ENCODE data around the gene TRPC4. TPM values are rescaled to one million over a fixed set of nuclear protein-coding genes. Genes with fewer than 3 reads are reported as not detected.

TRPC4 gene
- total and polyA plus RNA-seq, 2 donors (not counting 3 experiments of a cell fraction or from before 2014, with no cell fraction given) = 0.04 to 0.64 TPM

- Histone ChIP-seq H3K27me3 (ENCODE audit: control insufficient read depth in 2 of 2, insufficient read depth in 2 of 2, low read length in 2 of 2) (no peaks in the 10 kb centered on the region), H3K4me2 (ENCODE audit: insufficient read depth, low read length) (peak overlapping the region; percentile 69), H3K79me2 (ENCODE audit: control insufficient read depth, insufficient read depth, low read length) (no peaks in the 10 kb centered on the region), H3K9me1 (replicated peaks; ENCODE audit: control insufficient read depth, extremely low read depth, insufficient read depth, low read length) (no peaks in the 10 kb centered on the region), H4K20me1 (replicated peaks; ENCODE audit: control insufficient read depth, extremely low read depth, insufficient read depth, low read length) (no peaks in the 10 kb centered on the region), H3K36me3 (ENCODE audit: control insufficient read depth in 2 of 2, extremely low read depth in 1 of 2, insufficient read depth in 2 of 2, low read length in 2 of 2) (no peaks in the 10 kb centered on the region), H3K4me1 (ENCODE audit: control insufficient read depth, extremely low read depth, insufficient read depth, low read length) (peaks cover 23% of the 10 kb centered on the region), H3K4me3 (replicated peaks in 1 of 3; ENCODE audit: insufficient read depth in 1 of 3, low read depth in 1 of 3, low read length in 3 of 3) (no peak overlapping the region), H2AFZ (ENCODE audit: low read depth, low read length) (no peak overlapping the region), H3K9ac (replicated peaks; ENCODE audit: extremely low read depth, insufficient read depth, low read length) (peak overlapping the region; percentile 24), H3K27ac (ENCODE audit: insufficient read depth, low read depth, low read length) (peak overlapping the region; percentile 42), H3K9me3 (replicated peaks; ENCODE audit: control insufficient read depth, insufficient read depth, low read length) (no peaks in the 10 kb centered on the region)
- POLR2A ChIA-PET = no interaction called here
- intact Hi-C loops (cut with micrococcal nuclease) = no loop called here
- dilution Hi-C loops (cut with MboI; ENCODE audit: extremely low pct_ligation_motif_present, low sequenced_read_pairs) = no loop called here
- FAIRE-seq (no peak), DNase-seq (ENCODE audit: low read depth, low spot score) (peak; percentile 59)
- BruUV-seq (replicated peaks) = no TSS peak
- CTCF ChIA-PET = interaction anchor here (1.2 kb wide), 1 partner anchor 9 kb away, joined by 3 read pairs; no protein-coding TSS in a partner anchor
- TF ChIP-seq JUN (IDR thresholded peaks at IDR 0.05; ENCODE audit: borderline replicate concordance, insufficient read depth, insufficient read length, low read depth) = peak; percentile 54
- TF ChIP-seq FOS (IDR thresholded peaks at IDR 0.05; ENCODE audit: borderline replicate concordance, insufficient read depth, low read length) = peak; percentile 90
- TF ChIP-seq POLR2AphosphoS5 (IDR thresholded peaks at IDR 0.05; ENCODE audit: insufficient read depth, low read depth, low read length) = no peak
Measured at GRCh38 chr13:37709318-37709717, 160.3 kb downstream of the TRPC4 start.

- dilution Hi-C loops (cut with MboI; ENCODE audit: extremely low pct_ligation_motif_present, low sequenced_read_pairs) = no loop called here
- Histone ChIP-seq H3K36me3 (ENCODE audit: control insufficient read depth in 2 of 2, extremely low read depth in 1 of 2, insufficient read depth in 2 of 2, low read length in 2 of 2) (no peaks in the 10 kb centered on the region), H3K27ac (ENCODE audit: insufficient read depth, low read depth, low read length) (no peak overlapping the region), H4K20me1 (replicated peaks; ENCODE audit: control insufficient read depth, extremely low read depth, insufficient read depth, low read length) (no peaks in the 10 kb centered on the region), H2AFZ (ENCODE audit: low read depth, low read length) (peak overlapping the region; percentile 6), H3K9me3 (replicated peaks; ENCODE audit: control insufficient read depth, insufficient read depth, low read length) (no peaks in the 10 kb centered on the region), H3K4me1 (ENCODE audit: control insufficient read depth, extremely low read depth, insufficient read depth, low read length) (peaks cover 23% of the 10 kb centered on the region), H3K4me2 (ENCODE audit: insufficient read depth, low read length) (no peak overlapping the region), H3K79me2 (ENCODE audit: control insufficient read depth, insufficient read depth, low read length) (no peaks in the 10 kb centered on the region), H3K9me1 (replicated peaks; ENCODE audit: control insufficient read depth, extremely low read depth, insufficient read depth, low read length) (no peaks in the 10 kb centered on the region), H3K4me3 (replicated peaks in 1 of 3; ENCODE audit: insufficient read depth in 1 of 3, low read depth in 1 of 3, low read length in 3 of 3) (no peak overlapping the region), H3K9ac (replicated peaks; ENCODE audit: extremely low read depth, insufficient read depth, low read length) (no peak overlapping the region), H3K27me3 (ENCODE audit: control insufficient read depth in 2 of 2, insufficient read depth in 2 of 2, low read length in 2 of 2) (no peaks in the 10 kb centered on the region)
- TF ChIP-seq CTCF (IDR thresholded peaks at IDR 0.05; ENCODE audit: extremely low read depth in 1 of 2, insufficient read depth in 1 of 2, low read depth in 1 of 2, low read length in 2 of 2) (no peak), EZH2 (IDR thresholded peaks at IDR 0.05; ENCODE audit: borderline replicate concordance, low read depth, low read length, severe bottlenecking) (no peak), MAX (IDR thresholded peaks at IDR 0.05; ENCODE audit: insufficient read depth, insufficient read length) (no peak), JUN (IDR thresholded peaks at IDR 0.05; ENCODE audit: borderline replicate concordance, insufficient read depth, insufficient read length, low read depth) (no peak), MYC (IDR thresholded peaks at IDR 0.05; ENCODE audit: low read depth, low read length) (no peak), POLR2AphosphoS5 (IDR thresholded peaks at IDR 0.05; ENCODE audit: insufficient read depth, low read depth, low read length) (no peak), GATA2 (IDR thresholded peaks at IDR 0.05; ENCODE audit: insufficient read depth, insufficient read length, low read depth, low read length) (no peak), POLR2A (IDR thresholded peaks at IDR 0.05; ENCODE audit: low read depth, low read length) (no peak), FOS (IDR thresholded peaks at IDR 0.05; ENCODE audit: borderline replicate concordance, insufficient read depth, low read length) (no peak)
- DNase-seq (ENCODE audit: low read depth, low spot score) = no peak
- CTCF ChIA-PET = no interaction called here
- POLR2A ChIA-PET = no interaction called here
- BruUV-seq (replicated peaks) = no TSS peak
- no peak for FAIRE-seq
- intact Hi-C loops (cut with micrococcal nuclease) = no loop called here
Measured at GRCh38 chr13:37707739-37708500, 161.7 kb downstream of the TRPC4 start.

Measured in endothelial cell of umbilical vein (primary cell).